ENCODE data around the gene SIN3B. TPM values are rescaled to one million over a fixed set of nuclear protein-coding genes. Genes with fewer than 3 reads are reported as not detected.

Gene SIN3B
- polyA plus RNA-seq, 3 donors, result 7.2 to 154 (median 10.2) TPM

DNA sequence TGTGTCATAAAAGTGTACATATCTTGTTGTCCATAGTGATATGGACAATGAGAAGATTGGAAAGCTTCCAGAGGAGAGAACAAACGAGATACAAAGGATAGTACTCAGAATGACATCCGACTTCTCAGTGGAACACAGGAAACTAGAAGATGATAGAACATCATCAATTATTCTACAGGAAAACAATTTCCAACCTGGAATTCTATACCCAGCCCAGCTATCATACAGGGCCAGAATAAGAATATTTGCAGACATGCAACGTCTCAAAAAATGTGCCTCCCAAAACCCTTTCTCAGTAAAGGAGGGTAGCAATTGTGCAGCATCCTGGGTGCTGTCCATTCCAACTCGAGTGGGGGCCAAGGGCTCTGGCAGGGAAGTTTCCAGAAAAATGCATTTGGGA, 83.6 kb downstream of the SIN3B start:
- no peak for TF ChIP-seq CTCF (IDR thresholded peaks at IDR 0.05)
- H3K9me3 ChIP-seq (replicated peaks in 1 of 2; ENCODE audit: control insufficient read depth in 1 of 2, insufficient read depth in 1 of 2, low read length in 2 of 2), result peaks cover 18 to 34% of the 10 kb centered on the region in 2 donors
- H3K4me2 ChIP-seq (replicated peaks; ENCODE audit: extremely low read depth, low read length, poor library complexity, severe bottlenecking), result no peak overlapping the region
- no peak for DNase-seq
- H2AFZ ChIP-seq (ENCODE audit: insufficient read depth, low read depth, low read length, poor library complexity, severe bottlenecking), result no peak overlapping the region
- no peaks in the 10 kb centered on the region for H3K4me1 ChIP-seq (ENCODE audit: control insufficient read depth in 1 of 2, insufficient read depth in 2 of 2, low read length in 2 of 2)
- no peak overlapping the region for H3K9ac ChIP-seq (ENCODE audit: insufficient read depth, low read length, poor library complexity, severe bottlenecking)
- H3K4me3 ChIP-seq (replicated peaks in 1 of 3; ENCODE audit: low read depth in 2 of 3, low read length in 3 of 3), result no peak overlapping the region
- no peaks in the 10 kb centered on the region for H3K27me3 ChIP-seq (ENCODE audit: control insufficient read depth in 2 of 2, insufficient read depth in 2 of 2, low read length in 2 of 2)
- no CpG with 5 or more reads among the region's 4 CpGs for WGBS (ENCODE audit: insufficient coverage)
- H3K9me3 Mint-ChIP-seq, result peaks cover 23 to 40% (median 33%) of the 10 kb centered on the region in 7 donors
- H3K27me3 Mint-ChIP-seq (ENCODE audit: low read depth in 3 of 3), result peaks cover 6 to 15% (median 15%) of the 10 kb centered on the region in 3 donors
- H3K4me1 Mint-ChIP-seq, result peaks cover 3% of the 10 kb centered on the region
- intact Hi-C loops (cut with micrococcal nuclease), result no loop called here
- no peak overlapping the region for H3K4me3 Mint-ChIP-seq
- peaks cover 0 to 8% of the 10 kb centered on the region in 2 donors for H3K36me3 ChIP-seq (replicated peaks in 1 of 2; ENCODE audit: control insufficient read depth in 1 of 2, insufficient read depth in 2 of 2, low read length in 2 of 2)
- no peaks in the 10 kb centered on the region for H4K20me1 ChIP-seq (ENCODE audit: insufficient read depth, low read length)
- peaks cover 0 to 2% of the 10 kb centered on the region in 2 donors for H3K36me3 Mint-ChIP-seq
- H3K27ac Mint-ChIP-seq, result no peak overlapping the region
- H3K27ac ChIP-seq (ENCODE audit: low read depth in 1 of 2, low read length in 2 of 2), result no peak overlapping the region
- H3K79me2 ChIP-seq (ENCODE audit: insufficient read depth, low read length), result no peaks in the 10 kb centered on the region

DNA sequence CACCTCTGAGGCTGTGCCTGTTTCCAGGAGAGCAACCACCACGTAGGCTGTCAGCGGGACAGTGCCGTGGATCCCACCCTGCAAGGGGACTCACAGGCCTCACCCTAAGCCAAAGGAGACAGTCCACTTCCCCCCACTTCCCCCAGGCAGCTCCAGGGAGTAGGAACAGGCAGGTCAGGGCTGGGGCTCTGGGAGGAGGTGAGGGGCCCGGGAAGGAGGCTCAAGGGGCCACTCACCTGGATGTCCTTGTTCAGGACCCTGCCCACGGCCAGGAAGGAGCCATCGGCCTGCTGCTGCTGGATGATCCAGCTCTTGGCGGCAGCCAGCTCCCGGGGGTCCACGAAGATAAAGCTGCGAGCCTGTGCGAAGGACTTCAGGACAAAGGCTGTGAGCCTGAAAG, 85.2 kb downstream of the SIN3B start:
- no peak overlapping the region for H3K27ac ChIP-seq (ENCODE audit: low read depth in 1 of 2, low read length in 2 of 2)
- H3K27me3 Mint-ChIP-seq (ENCODE audit: low read depth in 3 of 3), result peaks cover 8 to 19% (median 19%) of the 10 kb centered on the region in 3 donors
- intact Hi-C loops (cut with micrococcal nuclease), result no loop called here
- peaks cover 3% of the 10 kb centered on the region for H3K4me1 Mint-ChIP-seq
- peaks cover 0 to 2% of the 10 kb centered on the region in 2 donors for H3K36me3 Mint-ChIP-seq
- no peaks in the 10 kb centered on the region for H3K4me1 ChIP-seq (ENCODE audit: control insufficient read depth in 1 of 2, insufficient read depth in 2 of 2, low read length in 2 of 2)
- no peaks in the 10 kb centered on the region for H3K27me3 ChIP-seq (ENCODE audit: control insufficient read depth in 2 of 2, insufficient read depth in 2 of 2, low read length in 2 of 2)
- DNase-seq, result no peak
- H2AFZ ChIP-seq (ENCODE audit: insufficient read depth, low read depth, low read length, poor library complexity, severe bottlenecking), result no peak overlapping the region
- no peaks in the 10 kb centered on the region for H4K20me1 ChIP-seq (ENCODE audit: insufficient read depth, low read length)
- no peak overlapping the region for H3K4me3 ChIP-seq (replicated peaks in 1 of 3; ENCODE audit: low read depth in 2 of 3, low read length in 3 of 3)
- H3K9ac ChIP-seq (ENCODE audit: insufficient read depth, low read length, poor library complexity, severe bottlenecking), result no peak overlapping the region
- WGBS (ENCODE audit: insufficient coverage), result 98% methylated on average over 7 of the region's 11 CpGs
- H3K36me3 ChIP-seq (replicated peaks in 1 of 2; ENCODE audit: control insufficient read depth in 1 of 2, insufficient read depth in 2 of 2, low read length in 2 of 2), result peaks cover 0 to 8% of the 10 kb centered on the region in 2 donors
- no peak for TF ChIP-seq CTCF (IDR thresholded peaks at IDR 0.05)
- H3K9me3 ChIP-seq (replicated peaks in 1 of 2; ENCODE audit: control insufficient read depth in 1 of 2, insufficient read depth in 1 of 2, low read length in 2 of 2), result peaks cover 23 to 38% of the 10 kb centered on the region in 2 donors
- H3K9me3 Mint-ChIP-seq, result peaks cover 27 to 47% (median 39%) of the 10 kb centered on the region in 7 donors
- H3K4me2 ChIP-seq (replicated peaks; ENCODE audit: extremely low read depth, low read length, poor library complexity, severe bottlenecking), result no peak overlapping the region
- no peaks in the 10 kb centered on the region for H3K79me2 ChIP-seq (ENCODE audit: insufficient read depth, low read length)
- no peak overlapping the region for H3K4me3 Mint-ChIP-seq
- H3K27ac Mint-ChIP-seq, result no peak overlapping the region

All from CD14-positive monocyte (primary cell).